HG02852 (cell line): ENCODE data around the gene DOK7.

ENCODE experiments used
- ATAC-seq: cut with Tn5 transposase; IDR thresholded peaks from one replicate; pipeline ENCODE4 v1.9.1; 2021; ENCODE audit warnings: mild to moderate bottlenecking, moderate library complexity; ENCODE audit not compliant: unreplicated experiment

DOK7 gene

GRCh38 chr4:3473996-3474765, 11.1 kb downstream of the DOK7 start:
- no peak for ATAC-seq

- no peak for ATAC-seq
These were observed 12.1 kb downstream of the DOK7 start for GRCh38 chr4:3475041-3475712.

DNA sequence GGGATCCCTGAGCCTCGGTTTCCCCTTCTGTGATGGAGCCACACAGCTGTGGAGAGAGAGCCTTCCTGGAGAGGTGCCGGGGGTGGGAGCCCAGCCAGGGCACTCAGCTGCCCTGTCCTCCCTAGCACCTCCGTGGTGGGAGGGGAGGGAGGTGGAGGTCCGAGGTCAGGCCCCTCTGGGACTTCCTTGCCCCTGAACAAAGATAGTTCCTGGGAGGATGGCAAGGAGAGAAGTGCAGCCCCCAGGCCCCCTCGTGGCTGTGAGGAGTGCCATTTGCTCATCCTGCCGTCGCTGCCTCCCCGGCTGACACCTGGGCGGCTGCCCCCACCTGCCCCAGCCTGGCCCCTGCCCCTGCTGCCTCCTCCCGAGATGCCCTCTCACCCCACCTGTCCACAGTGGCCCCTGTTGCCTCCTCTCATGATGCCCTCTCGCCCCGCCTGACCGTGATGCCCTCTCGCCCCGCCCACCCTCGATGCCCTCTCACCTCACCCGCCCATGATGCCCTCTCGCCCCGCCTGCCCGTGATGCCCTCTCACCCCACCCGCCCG, 12.7 kb downstream of the DOK7 start:
- ATAC-seq, result no peak

- no peak for ATAC-seq
These were observed 13.2 kb downstream of the DOK7 start for GRCh38 chr4:3476341-3476747.

DNA sequence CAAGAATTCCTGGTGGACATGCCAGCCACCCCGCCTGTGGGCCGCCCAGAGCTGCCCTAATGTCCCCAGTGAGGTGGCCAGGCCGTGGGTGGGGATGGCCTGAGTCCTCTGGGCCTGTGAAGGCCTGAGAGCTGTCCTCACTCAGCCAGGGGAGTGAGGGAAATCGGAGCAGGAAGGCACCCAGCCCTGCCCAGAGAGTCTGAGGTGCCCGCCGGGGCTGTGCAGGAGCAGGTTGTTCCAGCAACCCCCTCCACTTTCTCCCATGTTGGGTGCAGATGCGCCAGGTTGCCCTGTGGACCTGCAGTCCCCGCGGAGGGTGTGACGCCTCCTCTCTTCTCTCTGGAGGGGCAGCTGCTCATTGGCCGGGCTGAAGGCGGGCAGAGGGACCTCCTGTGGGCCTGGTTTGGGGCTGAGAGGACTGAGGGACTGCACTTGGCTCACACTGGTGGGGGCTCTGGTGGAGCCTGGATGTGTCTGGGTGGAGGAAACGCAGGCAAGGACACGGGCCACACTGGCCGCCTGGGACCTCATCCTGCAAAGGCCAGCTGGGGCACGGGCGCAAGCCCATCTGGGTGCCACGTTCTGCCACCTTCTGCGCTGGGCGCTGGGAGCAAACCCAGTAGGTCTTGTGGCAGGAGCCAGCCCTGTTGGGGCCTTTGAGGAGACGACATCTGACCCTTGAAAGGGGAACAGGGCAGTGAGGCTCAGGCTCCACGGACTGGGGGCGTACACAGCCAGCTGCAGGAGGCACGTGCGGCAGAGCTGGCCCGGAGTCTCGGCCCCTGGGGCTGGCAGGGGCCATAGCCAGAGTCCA, 14.0 kb downstream of the DOK7 start:
- no peak for ATAC-seq

GRCh38 chr4:3477750-3478430, 14.8 kb downstream of the DOK7 start:
- no peak for ATAC-seq

DNA sequence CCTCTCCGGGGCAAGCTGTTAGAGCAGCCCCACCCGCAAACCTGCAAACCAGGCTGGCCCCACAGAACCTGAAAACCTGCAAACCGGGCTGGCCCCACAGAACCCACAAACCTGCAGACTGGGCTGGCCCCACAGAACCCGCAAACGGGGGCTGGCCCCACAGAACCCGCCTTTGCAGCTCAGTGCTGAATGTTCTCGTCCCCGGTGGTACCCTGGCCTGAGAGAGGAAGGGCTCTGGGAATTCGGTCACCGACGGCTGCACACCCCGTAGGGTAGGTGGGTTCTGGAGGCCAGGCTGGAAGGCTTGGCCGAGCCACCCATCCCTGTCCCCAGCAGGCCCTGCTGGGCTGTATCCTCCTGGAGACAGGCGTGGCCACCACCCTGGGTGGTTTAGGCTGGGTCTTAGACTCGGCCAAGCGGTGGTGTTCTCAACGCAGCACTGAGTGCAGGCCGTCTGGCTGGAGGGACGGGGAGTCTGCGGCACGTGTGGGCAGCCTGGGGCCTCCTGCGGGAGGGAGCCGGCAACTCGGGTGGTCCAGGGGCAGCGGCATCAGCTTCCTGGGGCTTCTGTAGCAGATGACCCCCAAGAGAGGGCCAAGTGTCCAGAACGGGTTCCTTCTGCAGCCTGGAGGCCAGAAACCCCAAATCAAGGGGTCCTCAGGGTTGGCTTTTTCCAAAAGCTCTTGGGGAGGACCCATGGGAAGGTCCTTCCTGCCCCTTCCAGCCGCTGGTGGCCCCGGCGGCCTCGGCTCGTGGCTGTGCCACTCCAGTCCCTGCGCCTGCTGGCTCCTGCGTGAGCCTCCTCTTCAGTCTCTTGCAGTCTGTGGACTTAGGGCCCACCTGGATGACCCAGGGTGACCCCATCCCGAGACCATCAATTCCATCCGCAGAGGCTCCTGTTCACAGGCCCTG, 15.6 kb downstream of the DOK7 start:
- no peak for ATAC-seq

DNA sequence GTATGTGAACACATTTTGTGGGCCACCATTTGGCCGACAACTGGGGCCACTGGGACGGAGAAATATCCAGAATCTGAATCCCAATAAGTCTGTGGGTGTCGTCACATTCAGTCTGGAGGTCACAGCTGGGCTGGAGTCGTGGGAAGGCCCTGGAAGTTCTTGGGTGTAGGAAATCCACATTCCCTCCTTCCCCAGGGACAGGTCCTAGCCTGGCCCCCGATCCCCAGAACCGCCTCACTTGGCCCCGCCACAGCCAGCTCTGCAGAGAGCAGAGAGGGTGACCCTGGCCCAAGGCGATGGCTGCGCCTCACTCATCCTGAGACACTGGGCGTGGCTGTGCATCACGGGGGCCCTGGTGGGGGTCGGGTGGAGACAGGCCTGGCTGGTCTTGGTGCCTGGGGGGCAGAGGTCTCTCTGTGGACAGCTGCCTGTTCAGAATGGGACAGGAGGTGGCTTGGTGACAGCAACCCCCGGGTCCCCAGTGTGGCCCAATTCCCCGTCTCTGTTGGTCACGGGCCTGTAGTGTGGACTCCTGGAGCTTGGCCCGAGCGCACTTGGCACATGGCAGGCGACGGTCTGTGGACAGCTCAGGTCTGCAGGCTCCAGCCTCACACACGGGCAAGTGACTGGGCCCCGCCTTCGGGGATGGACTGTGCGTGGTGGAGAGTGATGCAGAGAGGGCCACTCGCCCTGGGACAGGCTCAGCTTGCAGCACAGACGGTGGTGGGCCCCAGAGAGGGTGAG, 16.4 kb downstream of the DOK7 start:
- ATAC-seq, result no peak

GRCh38 chr4:3480528-3481112, 17.5 kb downstream of the DOK7 start:
- no peak for ATAC-seq

DNA sequence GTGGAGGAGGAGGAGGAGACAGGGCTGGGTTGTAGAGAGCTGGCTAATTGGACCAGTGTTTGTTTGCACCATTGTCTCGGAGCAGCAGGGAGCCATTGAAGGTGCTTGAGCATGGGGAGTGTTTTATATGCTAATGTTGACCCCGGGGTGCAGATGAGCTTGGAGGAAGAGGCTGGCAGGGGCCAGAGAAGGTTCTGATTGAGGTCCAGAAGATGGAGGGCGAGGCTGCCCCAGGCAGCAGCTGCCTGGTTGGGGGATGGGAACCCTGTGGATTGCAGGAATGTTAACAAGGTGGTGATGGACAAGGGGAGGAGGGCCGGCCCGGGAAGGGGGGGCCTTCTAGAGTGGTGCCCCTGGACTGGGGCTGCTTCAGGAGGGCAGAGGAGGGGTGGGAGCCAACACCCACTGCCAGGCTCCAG, 18.0 kb downstream of the DOK7 start:
- no peak for ATAC-seq

GRCh38 chr4:3481783-3482393, 18.8 kb downstream of the DOK7 start:
- no peak for ATAC-seq

DNA sequence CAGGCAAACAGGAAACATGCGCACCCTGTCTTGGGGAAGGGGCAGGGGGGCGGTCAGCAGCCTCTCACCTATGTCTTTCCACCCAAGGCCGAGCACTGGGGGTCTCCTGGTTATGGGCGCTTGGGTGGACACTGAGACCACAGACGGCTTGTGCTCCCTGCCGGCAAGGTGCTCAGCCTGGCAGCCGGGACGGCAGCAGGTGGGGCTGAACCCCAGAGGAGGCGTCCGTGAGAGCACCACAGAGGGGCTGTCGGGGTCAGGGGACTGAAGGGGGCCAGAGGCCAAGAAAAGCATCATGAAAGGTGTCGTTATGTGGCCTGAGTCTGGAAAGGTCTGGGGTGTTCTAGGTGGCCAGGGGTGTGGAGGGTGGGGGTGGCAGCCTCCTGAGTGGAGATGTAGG, 19.6 kb downstream of the DOK7 start:
- ATAC-seq, result no peak

DNA sequence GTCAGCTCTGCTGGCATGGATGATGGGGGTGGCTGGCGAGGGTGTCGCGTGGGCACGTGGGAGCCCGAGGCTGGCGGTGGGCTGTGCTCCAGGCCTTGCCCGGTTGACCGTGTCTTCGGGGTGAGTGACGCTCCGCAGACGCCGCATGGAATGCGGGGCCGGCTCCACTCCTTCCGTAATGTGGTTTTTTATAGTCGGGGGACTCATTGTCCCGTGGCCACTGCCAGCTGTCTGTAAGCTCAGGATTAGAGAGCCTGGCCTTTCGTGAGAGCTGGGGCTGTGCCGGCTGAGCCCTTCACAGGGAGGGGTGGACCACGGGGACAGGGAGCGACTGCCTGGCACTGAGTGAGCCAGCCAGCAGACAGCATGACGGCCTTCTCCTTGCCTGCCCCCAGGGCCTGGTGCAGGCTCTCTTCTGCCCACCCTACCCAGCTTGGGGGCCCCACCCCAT, 20.4 kb downstream of the DOK7 start:
- ATAC-seq, result no peak

DNA sequence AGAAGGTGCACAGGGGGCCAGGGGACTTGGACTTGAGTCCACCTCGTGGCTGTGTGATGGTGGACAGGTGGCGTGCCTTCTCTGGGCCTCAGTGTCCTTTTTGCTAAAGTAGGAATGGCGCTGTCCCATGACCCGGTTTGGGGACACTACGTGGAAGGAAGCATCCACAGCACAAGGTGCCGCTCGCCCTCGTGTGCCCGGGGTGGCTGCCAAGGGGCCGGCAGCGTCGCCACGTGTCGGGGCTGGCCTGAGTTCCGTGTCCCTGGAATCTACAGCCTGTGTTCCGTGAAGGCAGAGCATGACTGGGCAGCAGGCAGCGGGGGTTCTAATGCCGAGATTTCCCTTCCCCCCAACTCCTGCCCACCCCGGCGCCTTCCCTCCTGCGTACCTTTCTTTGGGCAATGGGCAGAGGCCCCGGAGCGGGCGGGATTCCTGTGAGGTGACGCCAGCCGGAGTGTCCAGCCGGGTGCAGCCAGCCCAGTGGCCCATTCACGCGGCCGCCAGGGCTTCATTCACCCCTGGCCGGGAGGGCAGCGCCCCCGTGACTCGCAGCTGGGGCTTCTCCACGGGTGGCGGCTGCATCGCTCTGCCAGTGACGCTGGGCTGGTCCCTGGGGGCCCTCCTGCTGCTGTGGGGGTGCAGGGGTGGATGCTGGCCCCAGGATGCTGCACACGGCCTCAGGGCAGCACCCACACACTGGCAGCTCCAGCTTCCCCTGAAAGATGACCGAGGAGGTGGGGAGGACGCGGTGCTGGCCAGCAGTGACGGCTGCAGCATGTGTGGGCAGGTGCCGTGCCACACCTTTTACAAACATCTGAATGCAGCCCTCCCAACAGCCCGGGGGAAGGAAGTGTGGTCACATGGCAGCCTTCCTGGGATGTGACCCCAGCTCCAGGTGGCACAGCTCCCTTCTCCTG, 21.2 kb downstream of the DOK7 start:
- ATAC-seq, result no peak

GRCh38 chr4:3485011-3485791, 22.1 kb downstream of the DOK7 start:
- ATAC-seq, result no peak

GRCh38 chr4:3485886-3486540, 22.9 kb downstream of the DOK7 start:
- no peak for ATAC-seq
